ENCODE measurements around the gene OLFM4. TPM values are rescaled to one million over a fixed set of nuclear protein-coding genes. Genes with fewer than 3 reads are reported as not detected.

OLFM4 gene
- total and polyA plus RNA-seq, 9 donors, result 0.07 to 0.98 (median 0.35) TPM; not detected in 1

GRCh38 chr13:53090461-53090860 is 61.8 kb downstream of the OLFM4 start:
- Histone ChIP-seq H3K36me3 (no peaks in the 10 kb centered on the region), H3K27ac (no peak overlapping the region), H3K27me3 (no peaks in the 10 kb centered on the region), H3K9me3 (no peaks in the 10 kb centered on the region), H3K4me3 (no peak overlapping the region), H3K4me1 (ENCODE audit: insufficient read depth) (no peaks in the 10 kb centered on the region)
- intact Hi-C loops (cut with DNase I), result no loop called here
- no peak for TF ChIP-seq EP300 (IDR thresholded peaks at IDR 0.05)
- no peak for TF ChIP-seq POLR2A (IDR thresholded peaks at IDR 0.05)
- TF ChIP-seq CTCF (IDR thresholded peaks at IDR 0.05), result no peak
- DNase-seq, result no peak
- 5 to 9% (median 7%) methylated on average over 3 of the region's 3 CpGs for WGBS, 3 donors

- H3K27me3 ChIP-seq, result no peaks in the 10 kb centered on the region
- no peaks in the 10 kb centered on the region for H3K4me1 ChIP-seq (ENCODE audit: insufficient read depth)
- no peaks in the 10 kb centered on the region for H3K36me3 ChIP-seq
- H3K4me3 ChIP-seq, result no peak overlapping the region
- TF ChIP-seq POLR2A (IDR thresholded peaks at IDR 0.05), result no peak
- TF ChIP-seq EP300 (IDR thresholded peaks at IDR 0.05), result no peak
- TF ChIP-seq CTCF (IDR thresholded peaks at IDR 0.05), result no peak
- H3K27ac ChIP-seq, result no peak overlapping the region
- intact Hi-C loops (cut with DNase I), result no loop called here
- H3K9me3 ChIP-seq, result no peaks in the 10 kb centered on the region
- 6 to 30% (median 10%) methylated on average over 2 of the region's 2 CpGs for WGBS, 3 donors
- DNase-seq, result no peak
Observed at GRCh38 chr13:53092931-53093330, 64.3 kb downstream of the OLFM4 start.

GRCh38 chr13:53098455-53098854 is 69.8 kb downstream of the OLFM4 start:
- DNase-seq, result no peak
- Histone ChIP-seq H3K4me3 (no peak overlapping the region), H3K9me3 (no peaks in the 10 kb centered on the region), H3K27me3 (no peaks in the 10 kb centered on the region), H3K27ac (no peak overlapping the region), H3K4me1 (ENCODE audit: insufficient read depth) (no peaks in the 10 kb centered on the region), H3K36me3 (no peaks in the 10 kb centered on the region)
- no peak for TF ChIP-seq POLR2A (IDR thresholded peaks at IDR 0.05)
- intact Hi-C loops (cut with DNase I), result no loop called here

GRCh38 chr13:53100394-53101063 is 71.9 kb downstream of the OLFM4 start:
- H3K9me3 ChIP-seq, result no peaks in the 10 kb centered on the region
- no peak for DNase-seq
- H3K27me3 ChIP-seq, result no peaks in the 10 kb centered on the region
- no peaks in the 10 kb centered on the region for H3K4me1 ChIP-seq (ENCODE audit: insufficient read depth)
- intact Hi-C loops (cut with DNase I), result no loop called here
- 79 to 95% (median 94%) methylated on average over 1 of the region's 1 CpG for WGBS, 3 donors
- no peak overlapping the region for H3K4me3 ChIP-seq
- H3K36me3 ChIP-seq, result no peaks in the 10 kb centered on the region
- TF ChIP-seq CTCF (IDR thresholded peaks at IDR 0.05) (no peak), EP300 (IDR thresholded peaks at IDR 0.05) (no peak), POLR2A (IDR thresholded peaks at IDR 0.05) (no peak)
- no peak overlapping the region for H3K27ac ChIP-seq

Other genes with a start within 250 kb of the OLFM4 start
- gene PCDH8, start 180.2 kb upstream of the OLFM4 start, total RNA-seq, result not detected
- gene PCDH8, start 180.2 kb upstream of the OLFM4 start, polyA plus RNA-seq, result under 1 TPM in 1 of 2 donors, not detected in 1; 0.06 TPM